HEK293T (cell line): Measurements from ENCODE around the gene HOXA13.

Experiments used
- CTCF ChIA-PET: fragments of 350-600 bp; formaldehyde crosslinking; extraction: SDS; loops from one replicate; lab custom pipeline; 2021; ENCODE audit warnings: antibody characterized with exemption, inconsistent platforms; lab: Yijun Ruan, JAX
- POLR2A ChIA-PET: fragments of 350-600 bp; formaldehyde crosslinking; extraction: SDS; loops from one replicate; lab custom pipeline; 2020; ENCODE audit warnings: antibody characterized with exemption, inconsistent platforms; lab: Yijun Ruan, JAX
- DNase-seq: peaks from one replicate; pipeline ENCODE4 v3.0.0; 2012; ENCODE audit warnings: mixed read lengths; ENCODE audit errors: extremely low spot score
- ARNT ChIP-seq: fragments of 450-650 bp; IDR thresholded peaks from 2 replicates; pipeline ENCODE4 v1.6.1; 2017; ENCODE audit warnings: mild to moderate bottlenecking
- CTBP1 ChIP-seq: fragments of 450-650 bp; IDR thresholded peaks from 2 replicates; pipeline ENCODE4 v1.6.1; 2016; ENCODE audit warnings: borderline replicate concordance
- ELF4 ChIP-seq: fragments of 450-650 bp; IDR thresholded peaks from 2 replicates; pipeline ENCODE4 v1.6.1; 2017; ENCODE audit warnings: antibody characterized with exemption
- FOXA1 ChIP-seq: fragments of 450-650 bp; IDR thresholded peaks from 2 replicates; pipeline ENCODE4 v1.6.1; 2016; ENCODE audit warnings: mild to moderate bottlenecking
- FOXK2 ChIP-seq: fragments of 450-650 bp; IDR thresholded peaks from 2 replicates; pipeline ENCODE4 v1.6.1; 2016; ENCODE audit warnings: mild to moderate bottlenecking
- FOXM1 ChIP-seq: fragments of 450-650 bp; IDR thresholded peaks from 2 replicates; pipeline ENCODE4 v1.6.1; 2017; ENCODE audit warnings: mild to moderate bottlenecking, borderline replicate concordance
- HDGF ChIP-seq: fragments of 450-650 bp; IDR thresholded peaks from 2 replicates; pipeline ENCODE4 v1.6.1; 2017; ENCODE audit warnings: antibody characterized with exemption, borderline replicate concordance
- L3MBTL2 ChIP-seq: fragments of 450-650 bp; conservative IDR thresholded peaks from 2 replicates; pipeline ENCODE4 v1.6.1; 2016; ENCODE audit warnings: mild to moderate bottlenecking
- LEF1 ChIP-seq: fragments of 450-650 bp; IDR thresholded peaks from 2 replicates; pipeline ENCODE4 v1.6.1; 2017; ENCODE audit warnings: mild to moderate bottlenecking, borderline replicate concordance
- SP1 ChIP-seq: fragments of 450-650 bp; IDR thresholded peaks from 2 replicates; pipeline ENCODE4 v1.6.1; 2017
- TARDBP ChIP-seq: fragments of 450-650 bp; IDR thresholded peaks from 2 replicates; pipeline ENCODE4 v1.6.1; 2016
- ZNF384 ChIP-seq: fragments of 450-650 bp; IDR thresholded peaks from 2 replicates; pipeline ENCODE4 v1.6.1; 2016
- TF ChIP-seq, protein P1 (sequence below): fragments of 450-650 bp; IDR thresholded peaks from 2 replicates; pipeline ENCODE4 v1.6.1; 2016

HOXA13 gene

DNA sequence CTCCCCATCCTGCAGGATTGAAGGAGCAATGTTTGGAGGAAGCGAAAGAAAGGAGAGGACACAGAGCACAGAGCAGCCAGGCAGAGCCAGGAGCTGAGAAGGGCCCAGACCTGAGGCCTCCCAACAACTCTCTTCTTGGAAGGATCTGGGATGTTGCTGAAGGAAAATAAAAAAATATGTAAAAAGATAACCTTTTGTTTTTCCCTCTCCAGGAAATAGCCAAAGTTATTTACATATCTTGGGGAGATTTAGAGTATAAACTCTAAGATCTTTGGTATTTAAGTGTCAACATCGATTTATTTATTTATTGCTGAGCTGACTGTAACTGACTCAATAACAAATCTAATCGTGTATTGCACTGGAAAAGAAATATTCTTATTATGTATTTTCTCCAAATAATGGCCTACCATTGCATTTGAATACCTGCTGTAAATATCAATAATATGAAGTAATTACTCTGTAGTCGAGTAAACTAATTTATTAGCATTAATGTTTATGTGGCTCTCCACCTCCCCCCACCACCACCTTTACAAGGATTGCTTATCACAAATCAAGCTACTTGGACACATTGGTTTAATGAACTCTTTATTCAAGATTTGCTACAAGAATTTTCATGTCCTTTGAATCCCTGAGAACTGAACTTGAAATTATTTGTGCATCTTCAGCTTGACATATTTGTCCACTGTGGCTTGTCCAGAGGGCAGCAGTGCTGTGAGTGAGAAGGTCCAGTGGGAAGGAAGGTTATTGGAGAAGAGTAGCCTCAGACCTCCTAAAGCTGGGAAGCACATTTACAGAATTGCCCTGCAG is 13.0 kb downstream of the HOXA13 start:
- ChIA-PET POLR2A (interaction anchor here (0.7 to 10.3 kb wide), 13 partner anchors 8 to 420 kb away, joined by 3 to 215 read pairs (median 5); partner anchors contain the start of genes HOXA10, HOXA13, HOXA3 and HOXA7), CTCF (interaction anchor here (0.6 to 1.4 kb wide), 7 partner anchors 9 to 1313 kb away, joined by 3 to 6 read pairs (median 3); partner anchors contain the start of gene HOXA13)
- DNase-seq, result no peak
- TF ChIP-seq FOXK2 (no peak), ELF4 (no peak), FOXM1 (no peak), SP1 (no peak), ARNT (no peak), LEF1 (no peak)

DNA sequence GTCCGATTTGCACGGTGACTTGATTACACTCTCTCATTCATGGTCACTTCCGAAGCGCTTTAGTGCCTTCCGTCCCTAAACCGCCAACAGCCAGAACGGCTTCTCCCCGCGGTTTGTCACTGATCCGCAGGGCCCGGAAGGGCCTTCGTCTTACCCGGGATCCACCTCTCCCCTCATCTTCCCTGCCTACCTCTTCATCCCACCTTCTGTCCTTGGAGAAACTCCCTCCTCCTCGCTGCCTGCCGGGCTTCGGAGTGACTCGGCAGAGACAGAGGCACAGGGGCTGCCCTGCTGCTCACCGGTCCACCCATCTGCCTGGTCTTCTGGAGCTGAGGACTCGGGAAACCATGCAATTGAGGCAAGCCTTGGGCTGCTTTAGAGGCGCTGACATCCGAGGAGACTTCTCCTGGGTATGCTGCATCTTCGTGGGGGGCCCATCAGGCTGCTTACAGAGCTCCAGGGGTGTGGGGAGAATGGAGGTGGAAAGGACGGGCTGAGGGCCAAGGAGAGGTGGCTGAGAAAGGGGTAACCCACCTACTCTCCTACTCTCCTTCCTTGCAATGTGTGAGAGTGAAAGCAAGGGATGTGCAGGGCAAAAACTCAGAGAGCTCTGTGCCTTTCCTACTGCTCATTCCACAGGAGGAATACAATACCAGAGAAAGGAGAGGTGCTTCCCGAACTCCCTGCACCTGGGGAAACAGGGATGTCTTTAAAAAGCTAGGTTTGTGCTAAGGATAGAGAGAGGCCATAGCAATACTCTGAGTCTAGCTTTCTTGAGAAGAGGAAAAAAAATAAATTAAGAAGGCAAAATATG is 13.8 kb downstream of the HOXA13 start:
- TF ChIP-seq ZNF384, result no peak
- peak; percentile 66; the same call in 1 of the 2 replicates for TF ChIP-seq HDGF
- ChIA-PET POLR2A (interaction anchor here (0.9 to 10.3 kb wide), 10 partner anchors 10 to 420 kb away, joined by 3 to 215 read pairs (median 6); partner anchors contain the start of genes HOXA10, HOXA13, HOXA3 and HOXA7), CTCF (interaction anchor here (0.6 to 1.4 kb wide), 4 partner anchors 9 to 36 kb away, joined by 3 to 4 read pairs (median 3); partner anchors contain the start of gene HOXA13)
- no peak for DNase-seq

GRCh38 chr7:27185013-27185853 is 14.7 kb downstream of the HOXA13 start, which contains the start of gene HOXA11:
Gene HOXA11, minus strand, starts transcription at chr7:27185232. Its CDS starts 88 bp downstream, at chr7:27185144.
- POLR2A ChIA-PET, result interaction anchor here (0.6 to 10.3 kb wide), 17 partner anchors 10 to 989 kb away, joined by 3 to 215 read pairs (median 5); partner anchors contain the start of genes CBX3, HNRNPA2B1, HOXA10 and HOXA13
- peak; percentile 74 for DNase-seq
- CTCF ChIA-PET, result interaction anchor here (0.7 to 1.3 kb wide), 2 partner anchors 11 to 15 kb away, joined by 3 read pairs; partner anchors contain the start of gene HOXA13

DNA sequence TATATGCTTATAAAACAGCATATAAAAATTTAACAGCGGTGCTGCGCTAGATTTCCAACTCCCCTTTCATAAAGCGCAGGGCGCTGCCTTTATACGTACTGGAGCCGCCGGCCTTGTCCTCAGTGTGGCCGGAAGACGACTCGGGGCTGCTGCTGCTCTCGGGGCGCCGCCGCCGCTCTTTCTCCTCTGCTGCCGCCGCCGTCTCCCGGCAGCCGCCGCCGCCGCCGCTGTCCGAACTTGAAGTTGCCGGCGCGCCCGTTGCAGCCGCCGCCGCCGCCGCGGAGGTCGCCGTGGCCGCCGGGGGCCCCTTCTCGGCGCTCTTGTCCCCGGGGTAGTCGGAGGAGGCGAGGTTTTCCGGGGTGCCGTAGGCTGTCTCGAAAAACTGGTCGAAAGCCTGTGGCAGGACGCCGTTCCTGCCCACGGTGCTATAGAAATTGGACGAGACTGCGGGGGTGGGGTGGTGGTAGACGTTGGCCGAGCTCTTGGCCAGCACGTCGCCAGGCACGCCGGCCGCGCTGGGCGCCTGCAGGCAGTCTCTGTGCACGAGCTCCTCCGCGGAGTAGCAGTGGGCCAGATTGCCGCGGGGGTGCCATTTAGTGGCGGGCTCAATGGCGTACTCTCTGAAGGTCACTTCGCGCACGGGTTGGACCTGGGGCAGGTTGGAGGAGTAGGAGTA is 15.4 kb downstream of the HOXA13 start:
- ChIA-PET CTCF (interaction anchor here (0.6 to 1.3 kb wide), 4 partner anchors 12 to 986 kb away, joined by 3 to 4 read pairs (median 4); partner anchors contain the start of gene HOXA13), POLR2A (interaction anchor here (0.6 to 10.3 kb wide), 16 partner anchors 13 to 988 kb away, joined by 3 to 215 read pairs (median 5); partner anchors contain the start of genes CBX3, HNRNPA2B1, HOXA10 and HOXA13)
- DNase-seq, result no peak
- no peak for TF ChIP-seq HDGF
- TF ChIP-seq SP1, result no peak

More at GRCh38 chr7:27185013-27185853, 14.7 kb downstream of the HOXA13 start, which contains the start of gene HOXA11:
- TF ChIP-seq CTBP1 (no peak), FOXM1 (no peak), FOXA1 (no peak), ELF4 (no peak), ZNF384 (peak; percentile 94), L3MBTL2 (no peak)
- TF ChIP-seq, protein P1, sequence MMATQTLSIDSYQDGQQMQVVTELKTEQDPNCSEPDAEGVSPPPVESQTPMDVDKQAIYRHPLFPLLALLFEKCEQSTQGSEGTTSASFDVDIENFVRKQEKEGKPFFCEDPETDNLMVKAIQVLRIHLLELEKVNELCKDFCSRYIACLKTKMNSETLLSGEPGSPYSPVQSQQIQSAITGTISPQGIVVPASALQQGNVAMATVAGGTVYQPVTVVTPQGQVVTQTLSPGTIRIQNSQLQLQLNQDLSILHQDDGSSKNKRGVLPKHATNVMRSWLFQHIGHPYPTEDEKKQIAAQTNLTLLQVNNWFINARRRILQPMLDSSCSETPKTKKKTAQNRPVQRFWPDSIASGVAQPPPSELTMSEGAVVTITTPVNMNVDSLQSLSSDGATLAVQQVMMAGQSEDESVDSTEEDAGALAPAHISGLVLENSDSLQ, result peak; percentile 57

GRCh38 chr7:27183682-27184336 is 16.1 kb downstream of the HOXA13 start:
- POLR2A ChIA-PET, result interaction anchor here (0.6 to 10.3 kb wide), 12 partner anchors 12 to 983 kb away, joined by 3 to 215 read pairs (median 9); partner anchors contain the start of genes CBX3, HNRNPA2B1, HOXA10 and HOXA13
- no peak for DNase-seq
- CTCF ChIA-PET, result interaction anchor here (0.6 to 1.3 kb wide), 4 partner anchors 12 to 986 kb away, joined by 3 to 4 read pairs (median 4); no protein-coding TSS in a partner anchor
- TF ChIP-seq L3MBTL2 (peak; percentile 53), FOXK2 (no peak)

DNA sequence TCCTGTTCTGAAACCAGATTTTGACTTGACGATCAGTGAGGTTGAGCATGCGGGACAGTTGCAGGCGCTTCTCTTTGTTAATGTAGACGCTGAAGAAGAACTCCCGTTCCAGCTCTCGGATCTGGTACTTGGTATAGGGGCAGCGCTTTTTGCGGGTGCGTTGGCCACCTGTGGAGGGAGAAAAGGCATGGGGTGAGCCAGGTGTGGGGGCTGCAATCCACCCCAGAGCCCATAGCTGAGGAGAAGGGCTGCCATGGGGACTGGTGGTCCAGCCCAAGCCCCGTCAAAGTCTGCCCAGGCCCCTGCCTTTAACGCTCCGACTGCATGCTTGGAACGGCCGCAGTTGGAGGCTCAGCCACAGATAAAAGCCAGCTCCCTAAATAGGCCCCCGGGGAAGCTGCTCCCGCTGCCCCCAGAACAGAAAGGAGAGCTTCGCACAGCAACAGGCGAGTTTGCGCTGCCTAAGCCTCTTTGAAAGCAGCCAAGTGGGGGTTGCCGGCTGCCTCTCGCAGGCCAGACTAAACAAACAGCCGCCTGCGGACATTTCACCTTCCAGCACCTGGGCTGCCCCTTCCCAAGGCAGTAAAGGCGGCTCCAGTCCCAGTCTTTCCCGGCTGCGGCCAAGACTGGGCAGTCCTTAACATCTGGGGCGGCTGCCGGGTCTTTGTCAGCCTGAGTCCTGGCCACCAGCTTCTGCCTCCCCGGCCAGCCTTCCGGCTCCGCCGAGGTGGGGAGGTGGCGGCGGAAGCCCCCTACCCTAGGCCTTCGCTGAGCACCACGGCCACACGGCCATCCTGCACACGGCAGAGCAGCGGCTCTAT is 16.8 kb downstream of the HOXA13 start:
- TF ChIP-seq SP1 (no peak), CTBP1 (no peak), FOXK2 (no peak), L3MBTL2 (no peak), FOXA1 (no peak), ELF4 (no peak), ZNF384 (no peak), HDGF (no peak), TARDBP (no peak), LEF1 (no peak)
- TF ChIP-seq, protein P1, result no peak
- POLR2A ChIA-PET, result interaction anchor here (0.6 to 10.3 kb wide), 7 partner anchors 11 to 983 kb away, joined by 3 to 215 read pairs (median 11); partner anchors contain the start of genes HNRNPA2B1, HOXA10, HOXA3 and HOXA7
- CTCF ChIA-PET, result interaction anchor here (1.3 kb wide), 1 partner anchor 22 kb away, joined by 3 read pairs; no protein-coding TSS in a partner anchor
- no peak for DNase-seq
